GM21367 (cell line): ENCODE measurements around the gene ENPEP.

Experiments used
- ATAC-seq: cut with Tn5 transposase; IDR thresholded peaks from one replicate; pipeline ENCODE4 v1.9.1; 2021; ENCODE audit not compliant: unreplicated experiment

Gene ENPEP

GRCh38 chr4:110597582-110597981, 121.6 kb downstream of the ENPEP start:
- no peak for ATAC-seq

GRCh38 chr4:110602061-110602460, 126.1 kb downstream of the ENPEP start:
- ATAC-seq, result no peak

- ATAC-seq, result no peak
These were observed 129.1 kb downstream of the ENPEP start for GRCh38 chr4:110605077-110605476.

- no peak for ATAC-seq
These were observed 133.2 kb downstream of the ENPEP start for GRCh38 chr4:110609044-110609750.

- ATAC-seq, result no peak
These were observed 134.6 kb downstream of the ENPEP start for GRCh38 chr4:110610620-110610939.

- ATAC-seq, result peak; percentile 67
These were observed 135.2 kb downstream of the ENPEP start for GRCh38 chr4:110610940-110611831.

GRCh38 chr4:110611968-110612447, 136.1 kb downstream of the ENPEP start:
- no peak for ATAC-seq

GRCh38 chr4:110612631-110613269, 136.8 kb downstream of the ENPEP start:
- ATAC-seq, result no peak

- ATAC-seq, result no peak
These were observed 137.8 kb downstream of the ENPEP start for GRCh38 chr4:110613745-110614144.

GRCh38 chr4:110614173-110614963, 138.4 kb downstream of the ENPEP start:
- no peak for ATAC-seq
